ENCODE measurements around the gene LRBA. TPM values are rescaled to one million over a fixed set of nuclear protein-coding genes. Genes with fewer than 3 reads are reported as not detected.
"Not testable (repeated sequence)": the region's sequence is repeated elsewhere in the genome, so short reads cannot be mapped to it uniquely, and the experiment has no call there.

LRBA gene
- total and polyA plus RNA-seq, 2 donors: 11.6 to 92.0 TPM

- no peak for DNase-seq (ENCODE audit: extremely low spot score)
- 83% methylated on average over 3 of the region's 3 CpGs for WGBS
- H3K4me1 ChIP-seq (ENCODE audit: insufficient read depth): no peaks in the 10 kb centered on the region
- H3K36me3 ChIP-seq (ENCODE audit: insufficient read depth): no peaks in the 10 kb centered on the region
- no peak overlapping the region for H3K27ac ChIP-seq (ENCODE audit: low read depth)
- no peak overlapping the region for H3K4me3 ChIP-seq (ENCODE audit: low read depth, low read length)
Observed at GRCh38 chr4:150679765-150680343, 335.2 kb downstream of the LRBA start.

- Histone ChIP-seq H3K4me3 (ENCODE audit: low read depth, low read length) (no peak overlapping the region), H3K27ac (ENCODE audit: low read depth) (no peak overlapping the region), H3K36me3 (ENCODE audit: insufficient read depth) (no peaks in the 10 kb centered on the region), H3K4me1 (ENCODE audit: insufficient read depth) (no peaks in the 10 kb centered on the region)
- DNase-seq (ENCODE audit: extremely low spot score): no peak
- WGBS: 84% methylated on average over 5 of the region's 5 CpGs
Observed at GRCh38 chr4:150679018-150679764, 335.9 kb downstream of the LRBA start.

GRCh38 chr4:150673793-150674192, 341.3 kb downstream of the LRBA start:
- H3K27ac ChIP-seq (ENCODE audit: low read depth): no peak overlapping the region
- H3K4me1 ChIP-seq (ENCODE audit: insufficient read depth): no peaks in the 10 kb centered on the region
- no peaks in the 10 kb centered on the region for H3K36me3 ChIP-seq (ENCODE audit: insufficient read depth)
- no peak overlapping the region for H3K4me3 ChIP-seq (ENCODE audit: low read depth, low read length)
- no peak for DNase-seq (ENCODE audit: extremely low spot score)
- 93% methylated on average over 2 of the region's 2 CpGs for WGBS

- no peaks in the 10 kb centered on the region for H3K36me3 ChIP-seq (ENCODE audit: insufficient read depth)
- no peaks in the 10 kb centered on the region for H3K4me1 ChIP-seq (ENCODE audit: insufficient read depth)
- no peak for DNase-seq (ENCODE audit: extremely low spot score)
- WGBS: 78% methylated on average over 2 of the region's 2 CpGs
- H3K4me3 ChIP-seq (ENCODE audit: low read depth, low read length): no peak overlapping the region
- H3K27ac ChIP-seq (ENCODE audit: low read depth): no peak overlapping the region
Observed at GRCh38 chr4:150668824-150669223, 346.3 kb downstream of the LRBA start.

GRCh38 chr4:150664935-150665334, 350.1 kb downstream of the LRBA start:
- no peak overlapping the region for H3K27ac ChIP-seq (ENCODE audit: low read depth)
- H3K4me1 ChIP-seq (ENCODE audit: insufficient read depth): no peaks in the 10 kb centered on the region
- no peak for DNase-seq (ENCODE audit: extremely low spot score)
- WGBS: 83% methylated on average over 2 of the region's 2 CpGs
- no peak overlapping the region for H3K4me3 ChIP-seq (ENCODE audit: low read depth, low read length)
- no peaks in the 10 kb centered on the region for H3K36me3 ChIP-seq (ENCODE audit: insufficient read depth)

GRCh38 chr4:150662686-150663085, 352.4 kb downstream of the LRBA start:
- no peak overlapping the region for H3K4me3 ChIP-seq (ENCODE audit: low read depth, low read length)
- no peak overlapping the region for H3K27ac ChIP-seq (ENCODE audit: low read depth)
- WGBS: 96% methylated on average over 1 of the region's 1 CpG
- DNase-seq (ENCODE audit: extremely low spot score): no peak
- H3K4me1 ChIP-seq (ENCODE audit: insufficient read depth): no peaks in the 10 kb centered on the region
- H3K36me3 ChIP-seq (ENCODE audit: insufficient read depth): no peaks in the 10 kb centered on the region

GRCh38 chr4:150661551-150661950, 353.5 kb downstream of the LRBA start:
- not testable (repeated sequence) for H3K4me1 ChIP-seq (ENCODE audit: insufficient read depth); H3K36me3 ChIP-seq (ENCODE audit: insufficient read depth); H3K27ac ChIP-seq (ENCODE audit: low read depth); H3K4me3 ChIP-seq (ENCODE audit: low read depth, low read length); DNase-seq (ENCODE audit: extremely low spot score)
- 89% methylated on average over 6 of the region's 6 CpGs for WGBS

GRCh38 chr4:150658258-150658657, 356.8 kb downstream of the LRBA start:
- H3K4me3 ChIP-seq (ENCODE audit: low read depth, low read length); DNase-seq (ENCODE audit: extremely low spot score); H3K27ac ChIP-seq (ENCODE audit: low read depth); H3K4me1 ChIP-seq (ENCODE audit: insufficient read depth); H3K36me3 ChIP-seq (ENCODE audit: insufficient read depth): not testable (repeated sequence)
- WGBS: 88% methylated on average over 1 of the region's 1 CpG

GRCh38 chr4:150656891-150657290, 358.2 kb downstream of the LRBA start:
- H3K36me3 ChIP-seq (ENCODE audit: insufficient read depth): no peaks in the 10 kb centered on the region
- no peak for DNase-seq (ENCODE audit: extremely low spot score)
- no peaks in the 10 kb centered on the region for H3K4me1 ChIP-seq (ENCODE audit: insufficient read depth)
- no peak overlapping the region for H3K27ac ChIP-seq (ENCODE audit: low read depth)
- WGBS: 98% methylated on average over 2 of the region's 2 CpGs
- no peak overlapping the region for H3K4me3 ChIP-seq (ENCODE audit: low read depth, low read length)

- Histone ChIP-seq H3K27ac (ENCODE audit: low read depth) (no peak overlapping the region), H3K4me3 (ENCODE audit: low read depth, low read length) (no peak overlapping the region), H3K4me1 (ENCODE audit: insufficient read depth) (no peaks in the 10 kb centered on the region), H3K36me3 (ENCODE audit: insufficient read depth) (no peaks in the 10 kb centered on the region)
- DNase-seq (ENCODE audit: extremely low spot score): no peak
- 78% methylated on average over 1 of the region's 1 CpG for WGBS
Observed at GRCh38 chr4:150650751-150651150, 364.3 kb downstream of the LRBA start.

- WGBS: 95% methylated on average over 3 of the region's 3 CpGs
- Histone ChIP-seq H3K4me3 (ENCODE audit: low read depth, low read length) (no peak overlapping the region), H3K36me3 (ENCODE audit: insufficient read depth) (no peaks in the 10 kb centered on the region), H3K4me1 (ENCODE audit: insufficient read depth) (no peaks in the 10 kb centered on the region), H3K27ac (ENCODE audit: low read depth) (no peak overlapping the region)
- no peak for DNase-seq (ENCODE audit: extremely low spot score)
Observed at GRCh38 chr4:150648123-150648522, 367.0 kb downstream of the LRBA start.

- no peaks in the 10 kb centered on the region for H3K36me3 ChIP-seq (ENCODE audit: insufficient read depth)
- no peak overlapping the region for H3K27ac ChIP-seq (ENCODE audit: low read depth)
- no peak overlapping the region for H3K4me3 ChIP-seq (ENCODE audit: low read depth, low read length)
- no peaks in the 10 kb centered on the region for H3K4me1 ChIP-seq (ENCODE audit: insufficient read depth)
- 80% methylated on average over 1 of the region's 1 CpG for WGBS
- no peak for DNase-seq (ENCODE audit: extremely low spot score)
Observed at GRCh38 chr4:150647008-150647407, 368.1 kb downstream of the LRBA start.

- Histone ChIP-seq H3K4me1 (ENCODE audit: insufficient read depth) (no peaks in the 10 kb centered on the region), H3K4me3 (ENCODE audit: low read depth, low read length) (no peak overlapping the region), H3K27ac (ENCODE audit: low read depth) (no peak overlapping the region), H3K36me3 (ENCODE audit: insufficient read depth) (no peaks in the 10 kb centered on the region)
- DNase-seq (ENCODE audit: extremely low spot score): no peak
Observed at GRCh38 chr4:150641612-150642011, 373.5 kb downstream of the LRBA start.

- no peak overlapping the region for H3K27ac ChIP-seq (ENCODE audit: low read depth)
- no peaks in the 10 kb centered on the region for H3K4me1 ChIP-seq (ENCODE audit: insufficient read depth)
- H3K4me3 ChIP-seq (ENCODE audit: low read depth, low read length): no peak overlapping the region
- DNase-seq (ENCODE audit: extremely low spot score): no peak
- no peaks in the 10 kb centered on the region for H3K36me3 ChIP-seq (ENCODE audit: insufficient read depth)
Observed at GRCh38 chr4:150632639-150633038, 382.4 kb downstream of the LRBA start.

Data from urinary bladder (tissue), 4 donors.